ENCODE measurements around the gene CYB5R3.
"Not testable (repeated sequence)": the region's sequence is repeated elsewhere in the genome, so short reads cannot be mapped to it uniquely, and the experiment has no call there.

Gene CYB5R3

GRCh38 chr22:42596336-42596735, 52.9 kb downstream of the CYB5R3 start:
- DNase-seq, result no peak

GRCh38 chr22:42595434-42595833, 53.8 kb downstream of the CYB5R3 start:
- no peak for DNase-seq

- DNase-seq, result no peak
Measured at GRCh38 chr22:42591987-42592386, 57.2 kb downstream of the CYB5R3 start.

GRCh38 chr22:42587588-42588175, 61.5 kb downstream of the CYB5R3 start:
- DNase-seq, result no peak

- no peak for DNase-seq
Measured at GRCh38 chr22:42586381-42586780, 62.8 kb downstream of the CYB5R3 start.

GRCh38 chr22:42585096-42585495, 64.1 kb downstream of the CYB5R3 start:
- no peak for DNase-seq

GRCh38 chr22:42584364-42584940, 64.7 kb downstream of the CYB5R3 start:
- no peak for DNase-seq

- no peak for DNase-seq
Measured at GRCh38 chr22:42582987-42583386, 66.2 kb downstream of the CYB5R3 start.

- peak; percentile 89 for DNase-seq
Measured at GRCh38 chr22:42581762-42582716, 67.2 kb downstream of the CYB5R3 start.

- not testable (repeated sequence) for DNase-seq
Measured at GRCh38 chr22:42581194-42581761, 67.9 kb downstream of the CYB5R3 start.

- not testable (repeated sequence) for DNase-seq
Measured at GRCh38 chr22:42580040-42580439, 69.2 kb downstream of the CYB5R3 start.

- no peak for DNase-seq
Measured at GRCh38 chr22:42577623-42578240, 71.5 kb downstream of the CYB5R3 start.

GRCh38 chr22:42577141-42577540, 72.1 kb downstream of the CYB5R3 start:
- DNase-seq, result not testable (repeated sequence)

GRCh38 chr22:42575996-42576574, 73.1 kb downstream of the CYB5R3 start:
- DNase-seq, result not testable (repeated sequence)

- DNase-seq, result not testable (repeated sequence)
Measured at GRCh38 chr22:42574468-42574867, 74.7 kb downstream of the CYB5R3 start.

GRCh38 chr22:42574046-42574445, 75.1 kb downstream of the CYB5R3 start:
- DNase-seq, result not testable (repeated sequence)

- not testable (repeated sequence) for DNase-seq
Measured at GRCh38 chr22:42571068-42571467, 78.1 kb downstream of the CYB5R3 start.

- DNase-seq, result not testable (repeated sequence)
Measured at GRCh38 chr22:42570580-42570979, 78.6 kb downstream of the CYB5R3 start.

GRCh38 chr22:42567950-42568349, 81.2 kb downstream of the CYB5R3 start:
- not testable (repeated sequence) for DNase-seq
